ENCODE measurements around the gene FBXW2.

FBXW2 gene

DNA sequence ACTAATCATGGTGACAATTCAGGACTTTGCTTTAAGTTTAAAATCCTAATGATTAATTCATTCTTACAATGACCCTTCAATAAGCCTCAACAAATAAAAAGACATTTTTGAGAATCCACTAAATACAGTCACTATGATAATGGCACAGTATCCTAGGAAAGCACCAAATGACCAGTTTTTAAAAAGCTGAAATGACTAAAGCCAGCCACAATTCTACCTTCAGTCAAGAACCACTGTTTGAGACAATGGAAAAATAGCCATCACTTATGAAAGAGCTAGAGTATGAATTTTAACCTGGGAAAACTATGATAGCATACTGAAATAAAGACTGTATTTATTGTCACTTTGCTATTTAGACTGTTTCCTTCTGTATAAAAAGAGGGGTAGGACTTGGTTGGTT is 14.0 kb downstream of the FBXW2 start:
- in situ Hi-C loops (cut with MboI; ENCODE audit: low sequenced_read_pairs) = no loop called here

DNA sequence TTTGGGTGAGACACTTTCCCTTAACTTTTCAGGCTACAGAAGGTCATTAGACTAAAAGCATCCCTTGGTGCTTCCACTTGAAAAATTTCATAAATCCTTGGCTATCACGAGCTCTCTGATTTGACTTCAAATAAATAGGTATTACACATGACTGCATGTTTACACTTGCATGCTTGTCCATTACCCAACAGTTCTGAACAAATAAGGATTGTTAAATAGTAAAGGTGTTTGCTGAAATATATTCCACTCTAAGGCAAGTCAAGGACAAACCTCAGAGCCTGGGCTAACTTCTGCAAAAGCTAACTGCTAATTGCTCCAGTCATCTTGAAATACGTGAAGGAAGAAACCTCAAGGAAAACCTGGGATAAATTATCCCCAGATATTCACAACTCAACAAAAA is 14.5 kb downstream of the FBXW2 start:
- in situ Hi-C loops (cut with MboI; ENCODE audit: low sequenced_read_pairs) = no loop called here

DNA sequence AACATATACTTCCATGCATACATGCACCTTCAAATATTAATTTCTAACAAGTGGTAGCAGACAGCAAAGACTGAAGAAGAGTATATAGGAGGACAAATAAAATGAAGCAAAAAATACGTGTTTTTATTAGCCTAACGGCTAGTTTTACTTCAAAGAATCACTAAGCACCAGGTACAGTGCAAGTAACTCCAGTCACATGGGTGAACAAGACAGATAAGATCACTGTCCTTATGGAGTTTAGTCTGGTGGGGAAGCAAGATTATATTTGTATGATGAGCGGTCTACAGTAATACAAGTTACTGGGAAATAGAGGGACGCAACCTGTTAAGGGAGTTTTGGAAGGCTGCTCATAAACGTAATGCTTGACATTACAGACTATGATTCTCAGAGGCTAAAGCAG is 16.0 kb downstream of the FBXW2 start:
- in situ Hi-C loops (cut with MboI; ENCODE audit: low sequenced_read_pairs) = no loop called here

DNA sequence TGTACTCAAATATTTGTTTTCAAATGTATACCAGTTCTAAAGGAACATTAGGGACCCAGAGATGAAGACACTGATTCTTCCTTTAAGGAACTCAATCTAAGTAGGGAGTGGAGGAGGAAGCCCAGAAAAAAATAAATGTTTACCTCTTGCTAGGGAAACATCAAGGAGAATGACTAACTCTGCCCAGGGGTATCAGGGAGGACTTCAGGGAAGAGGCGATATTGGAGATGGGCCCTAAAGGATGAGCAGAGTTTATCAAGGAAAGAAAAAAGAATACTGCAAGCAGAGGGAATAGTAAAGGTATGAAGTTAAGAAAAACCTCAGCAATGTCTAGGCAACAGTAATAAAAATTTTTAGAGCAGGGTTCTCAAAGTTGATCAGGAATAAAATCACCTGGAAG is 16.4 kb downstream of the FBXW2 start:
- in situ Hi-C loops (cut with MboI; ENCODE audit: low sequenced_read_pairs) = no loop called here

DNA sequence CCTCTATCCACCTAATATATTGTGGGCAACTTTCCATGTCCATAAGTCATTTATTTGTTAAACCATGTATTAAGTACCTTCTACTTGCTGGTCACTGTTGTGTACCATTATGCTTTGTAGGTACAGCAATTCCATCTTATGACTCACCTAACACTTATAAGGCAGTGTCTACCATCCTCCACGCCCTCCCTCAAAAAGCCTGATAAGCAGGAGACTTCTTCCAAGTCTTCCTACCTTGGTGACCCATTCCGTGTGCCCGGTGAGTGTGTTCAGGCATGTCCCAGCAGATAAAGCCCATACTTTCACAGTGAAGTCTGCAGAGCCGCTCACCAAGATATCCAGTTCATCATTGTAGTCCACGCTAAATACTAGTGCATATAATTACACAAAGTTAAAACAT is 17.4 kb downstream of the FBXW2 start:
- in situ Hi-C loops (cut with MboI; ENCODE audit: low sequenced_read_pairs) = no loop called here

DNA sequence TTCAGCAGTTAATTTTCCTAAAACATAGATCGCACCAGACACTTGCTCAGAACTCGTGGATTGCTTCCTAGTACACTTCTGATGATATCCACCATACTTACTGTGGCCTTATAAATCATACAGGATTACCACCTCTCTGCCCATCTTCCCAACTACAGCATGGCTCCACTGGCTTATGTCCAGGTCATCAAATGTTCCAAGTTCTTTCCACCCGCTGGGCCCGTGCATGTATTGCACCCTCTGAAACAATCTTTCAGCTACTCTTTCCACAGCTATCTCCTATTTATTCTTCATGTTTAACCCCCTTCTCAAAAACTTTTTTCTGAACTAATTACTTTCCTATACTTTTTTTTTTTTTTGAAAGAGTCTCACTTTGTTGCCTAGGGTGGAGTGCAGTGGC is 18.5 kb downstream of the FBXW2 start:
- in situ Hi-C loops (cut with MboI; ENCODE audit: low sequenced_read_pairs) = loop anchor here (25.0 kb wide), 1 partner anchor 163 kb away; the partner anchor contains the start of gene TRAF1

DNA sequence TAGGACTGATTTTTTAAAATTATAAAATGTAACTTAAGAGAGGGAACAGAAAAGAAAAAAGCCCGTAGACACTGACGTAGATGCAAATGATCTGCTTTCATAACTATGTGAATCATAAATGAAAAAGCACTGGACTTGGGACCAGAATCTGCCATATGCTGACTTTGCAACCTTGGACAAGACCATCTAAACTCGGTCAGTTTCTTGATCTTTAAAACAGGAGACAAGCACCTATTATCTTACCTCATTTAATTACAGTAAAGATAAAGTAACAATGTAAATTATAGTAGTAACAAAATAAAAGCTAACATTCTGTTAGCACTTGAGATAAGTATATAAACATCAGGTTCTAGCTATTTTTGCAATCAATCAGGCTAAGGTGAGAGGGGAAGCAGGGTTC is 20.0 kb downstream of the FBXW2 start:
- in situ Hi-C loops (cut with MboI; ENCODE audit: low sequenced_read_pairs) = loop anchor here (25.0 kb wide), 1 partner anchor 164 kb away; the partner anchor contains the start of gene TRAF1

DNA sequence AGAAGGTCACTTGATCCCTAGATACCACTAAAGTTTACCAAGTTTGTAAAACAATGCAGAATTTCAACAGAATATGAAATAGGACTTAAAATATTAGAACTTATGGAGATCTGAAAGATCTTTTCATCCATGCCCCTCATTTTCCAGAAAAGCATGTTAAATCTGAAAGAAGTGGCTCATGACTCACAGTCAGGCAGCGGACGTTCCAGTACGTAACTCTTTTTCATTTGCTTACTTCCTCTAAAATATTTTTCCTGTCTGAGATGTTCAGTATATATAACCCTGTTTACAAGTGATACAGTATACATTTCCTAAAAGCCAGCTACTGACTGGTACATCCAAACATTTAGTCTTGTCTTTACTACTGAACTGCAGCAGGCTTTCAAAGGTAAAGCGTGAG is 22.3 kb downstream of the FBXW2 start:
- in situ Hi-C loops (cut with MboI; ENCODE audit: low sequenced_read_pairs) = loop anchor here (25.0 kb wide), 1 partner anchor 166 kb away; the partner anchor contains the start of gene TRAF1

DNA sequence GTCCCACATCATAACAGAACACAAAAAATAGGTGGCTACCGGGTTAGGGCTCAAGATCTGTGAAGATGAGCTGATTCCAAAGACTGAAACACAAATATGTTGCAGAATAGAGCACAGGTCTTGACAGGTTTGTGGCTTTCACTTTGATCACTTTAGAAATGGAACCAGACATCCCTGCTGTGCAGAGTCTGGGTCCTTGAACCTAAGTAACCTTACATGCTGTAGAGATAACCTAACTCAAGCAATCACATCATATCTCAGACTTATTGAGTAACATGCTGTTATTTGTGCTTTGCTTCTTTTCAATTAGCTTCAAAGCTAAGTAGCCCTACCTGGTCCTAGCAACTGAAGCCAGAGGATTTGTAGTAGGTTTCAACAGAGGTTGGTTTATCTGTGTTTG is 24.3 kb downstream of the FBXW2 start:
- in situ Hi-C loops (cut with MboI; ENCODE audit: low sequenced_read_pairs) = loop anchor here (25.0 kb wide), 1 partner anchor 168 kb away; the partner anchor contains the start of gene TRAF1

DNA sequence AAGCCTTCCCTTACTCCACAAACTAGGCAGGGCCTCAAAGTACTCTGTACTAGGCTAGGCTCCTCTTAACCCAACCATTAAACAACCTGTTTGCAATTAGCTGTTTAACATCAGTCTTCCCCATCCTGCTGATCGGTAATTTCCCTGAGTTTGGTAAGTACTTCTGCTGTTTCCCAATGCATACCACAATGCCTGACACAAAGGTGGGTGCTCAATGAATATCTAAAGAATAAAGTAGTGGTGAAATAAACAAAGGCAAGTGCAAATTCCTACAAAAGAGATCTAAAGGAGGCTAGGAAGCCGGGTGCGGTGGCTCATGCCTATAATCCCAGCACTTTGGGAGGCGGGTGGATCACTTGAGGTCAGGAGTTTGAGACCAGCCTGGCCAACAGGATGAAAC is 25.0 kb downstream of the FBXW2 start:
- in situ Hi-C loops (cut with MboI; ENCODE audit: low sequenced_read_pairs) = loop anchor here (25.0 kb wide), 1 partner anchor 169 kb away; the partner anchor contains the start of gene TRAF1

DNA sequence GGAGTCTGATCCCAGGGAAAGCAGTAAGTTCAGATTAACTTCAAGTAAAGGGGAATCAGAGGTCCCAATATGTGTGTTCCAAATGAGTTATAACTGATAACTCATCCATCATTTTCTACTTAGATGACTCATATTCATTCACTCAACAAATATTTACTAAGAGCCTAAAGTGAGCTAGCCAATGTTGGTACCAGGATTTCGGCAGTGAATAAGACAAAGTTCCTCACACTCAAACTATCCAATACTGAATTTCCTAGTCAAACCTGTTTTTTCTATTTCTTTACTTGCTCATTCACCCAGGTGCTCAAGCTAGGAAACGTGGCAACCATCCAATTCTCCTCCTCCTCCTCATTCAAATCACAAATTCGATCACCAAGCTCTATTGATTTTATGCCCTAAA is 25.8 kb downstream of the FBXW2 start:
- in situ Hi-C loops (cut with MboI; ENCODE audit: low sequenced_read_pairs) = loop anchor here (25.0 kb wide), 1 partner anchor 170 kb away; the partner anchor contains the start of gene TRAF1

DNA sequence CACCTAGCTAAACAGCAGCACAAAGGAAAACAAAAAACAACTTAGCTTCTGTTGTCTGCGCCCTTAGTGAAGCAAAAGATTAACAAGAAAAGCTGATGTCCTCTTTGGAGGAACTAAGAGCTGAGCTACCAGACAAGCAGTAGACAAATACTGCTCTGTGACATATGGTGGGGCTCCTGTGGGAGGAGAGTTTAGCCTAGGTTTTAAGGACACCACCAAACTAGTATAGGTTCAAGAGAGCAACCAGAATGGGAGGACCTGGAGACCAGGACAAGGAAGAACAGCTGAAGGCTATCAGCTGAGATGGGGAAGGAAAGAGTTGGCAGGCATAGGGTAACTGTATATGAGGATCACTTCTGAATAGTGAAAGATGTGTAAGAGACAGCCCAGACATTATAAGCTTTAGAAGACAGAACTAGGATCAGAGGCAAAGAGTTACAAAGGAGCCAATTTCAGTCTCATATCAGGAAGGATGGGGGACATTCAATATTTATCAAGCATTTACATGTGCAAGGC is 27.2 kb downstream of the FBXW2 start:
- in situ Hi-C loops (cut with MboI; ENCODE audit: low sequenced_read_pairs) = loop anchor here (25.0 kb wide), 1 partner anchor 171 kb away; the partner anchor contains the start of gene TRAF1

DNA sequence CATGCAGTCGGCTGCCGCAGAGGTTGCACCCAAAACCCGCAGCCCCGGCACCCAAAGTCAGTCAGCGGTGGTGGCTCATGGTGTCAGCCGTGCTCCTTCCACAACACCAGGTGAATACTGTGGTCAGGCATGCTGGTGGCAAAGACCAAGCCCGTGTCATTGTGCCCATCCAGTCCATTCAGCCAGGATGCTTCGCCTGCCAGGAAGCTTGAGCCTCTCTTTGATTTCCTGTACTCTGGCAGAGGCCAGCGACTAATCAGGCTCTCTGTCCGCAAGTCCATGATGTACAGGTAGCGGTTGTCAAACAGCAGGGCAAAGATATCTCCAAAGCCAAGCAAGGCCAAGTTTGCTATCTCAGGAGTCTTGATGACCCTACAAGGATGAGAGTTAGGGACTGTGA is 28.7 kb downstream of the FBXW2 start:
- in situ Hi-C loops (cut with MboI; ENCODE audit: low sequenced_read_pairs) = loop anchor here (25.0 kb wide), 1 partner anchor 173 kb away; the partner anchor contains the start of gene TRAF1

DNA sequence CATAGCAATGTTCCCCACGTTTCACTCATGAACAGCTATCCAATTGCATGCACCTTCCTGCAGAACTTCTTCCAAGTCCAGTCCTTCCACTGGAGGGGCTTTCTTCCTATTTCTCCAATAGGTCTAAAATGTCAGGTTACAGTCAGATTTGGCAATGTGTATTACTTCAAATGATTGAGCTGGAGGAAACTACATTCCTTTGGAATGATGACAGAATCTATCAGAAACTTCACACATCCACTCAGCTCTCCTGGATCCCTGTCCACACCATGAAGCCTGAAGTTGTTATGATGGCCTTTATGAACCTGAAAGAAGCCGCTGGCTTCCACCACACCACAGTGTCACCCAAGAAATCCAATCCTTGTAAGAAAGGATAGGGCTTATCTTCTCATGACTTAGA is 32.2 kb downstream of the FBXW2 start:
- in situ Hi-C loops (cut with MboI; ENCODE audit: low sequenced_read_pairs) = loop anchor here (25.0 kb wide), 1 partner anchor 176 kb away; the partner anchor contains the start of gene TRAF1

DNA sequence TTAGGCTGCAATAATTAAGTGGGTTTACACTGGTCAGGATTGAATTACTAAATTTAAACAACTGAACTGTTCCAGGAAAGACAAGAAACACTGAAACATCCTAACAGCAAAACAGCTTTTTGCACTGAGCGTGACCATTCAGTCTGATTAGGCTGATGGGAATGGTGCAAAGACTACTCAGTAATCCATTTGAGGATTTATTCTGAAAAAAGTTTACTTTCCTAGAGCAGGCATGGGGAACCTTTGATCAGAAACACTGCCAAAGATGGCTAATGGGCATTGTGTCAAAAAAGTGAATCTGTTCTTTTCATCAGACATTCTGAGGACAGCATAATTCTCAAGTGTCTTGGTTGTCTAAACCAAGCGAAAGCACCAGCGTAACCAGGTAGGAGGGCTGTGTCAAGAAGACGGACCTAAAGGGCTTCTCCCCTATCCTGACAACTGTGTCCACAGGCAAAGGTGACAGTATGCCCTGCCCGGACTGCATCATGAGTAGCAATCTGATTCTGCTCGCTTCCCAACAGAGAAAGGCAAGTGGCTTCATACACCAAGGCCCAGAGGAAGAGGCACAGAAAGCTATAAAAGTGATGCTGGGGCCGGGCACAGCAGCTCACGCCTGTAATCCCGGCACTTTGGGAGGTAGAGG is 33.3 kb downstream of the FBXW2 start:
- in situ Hi-C loops (cut with MboI; ENCODE audit: low sequenced_read_pairs) = loop anchor here (10.0 to 25.0 kb wide), 2 partner anchors 177 to 305 kb away; partner anchors contain the start of gene TRAF1

DNA sequence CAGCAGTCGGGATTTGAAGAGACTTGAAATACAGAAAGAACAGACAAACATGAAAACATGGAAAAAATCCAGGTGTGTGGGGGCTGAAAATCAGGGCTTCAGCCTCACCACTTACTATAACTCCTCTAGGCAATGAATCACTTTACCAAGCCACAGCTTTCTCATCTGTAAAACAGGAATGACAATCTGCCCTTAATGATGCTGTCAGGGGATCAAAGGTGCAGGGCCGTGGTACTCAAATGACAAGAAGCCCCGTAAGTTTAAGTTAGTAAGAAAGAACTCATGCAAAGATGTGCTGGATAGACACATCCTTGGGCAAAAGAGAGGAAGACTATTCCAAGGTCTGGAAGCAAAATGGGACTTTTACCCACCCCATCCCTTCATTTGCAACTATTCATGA is 34.7 kb downstream of the FBXW2 start:
- in situ Hi-C loops (cut with MboI; ENCODE audit: low sequenced_read_pairs) = loop anchor here (10.0 to 25.0 kb wide), 2 partner anchors 179 to 306 kb away; partner anchors contain the start of gene TRAF1

DNA sequence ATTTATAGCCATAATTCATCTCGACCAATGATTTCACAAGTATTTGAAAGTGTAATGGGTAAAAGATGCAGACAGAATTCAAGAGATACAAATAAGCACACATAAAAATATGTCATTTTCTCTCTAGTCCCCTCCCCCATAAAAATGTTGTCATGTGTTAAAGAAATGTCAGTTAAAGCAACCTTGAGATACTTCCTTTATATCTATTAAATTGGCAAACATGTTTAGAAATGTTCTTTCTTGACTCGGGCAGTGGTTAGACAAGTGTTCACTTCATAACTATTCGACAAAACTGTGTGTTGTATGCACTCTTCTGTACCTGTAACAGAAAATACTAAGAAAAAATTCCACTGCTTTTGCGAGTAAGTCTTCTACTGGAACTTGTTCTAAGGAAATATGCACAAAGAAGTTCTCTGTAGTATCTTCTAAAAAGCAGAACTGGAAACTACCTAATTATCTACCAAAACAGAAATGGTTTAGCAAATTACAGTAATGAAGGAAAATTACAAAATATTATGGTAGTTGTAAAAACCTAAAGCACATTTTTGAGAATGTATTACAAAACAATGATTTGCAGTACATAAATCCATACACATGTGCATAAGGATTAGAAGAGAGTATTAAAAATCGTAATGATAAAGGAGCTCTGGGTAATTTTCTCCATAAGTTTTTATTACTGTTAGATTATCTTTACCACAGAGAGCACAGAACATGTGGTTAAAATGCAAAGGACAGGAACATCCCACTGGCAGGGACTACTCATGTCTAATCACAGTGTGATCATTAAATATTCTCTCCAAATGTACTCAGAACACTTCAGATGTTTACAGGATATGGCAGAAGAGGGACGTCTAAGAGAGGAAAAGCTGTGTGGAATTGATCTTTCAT is 35.9 kb downstream of the FBXW2 start:
- in situ Hi-C loops (cut with MboI; ENCODE audit: low sequenced_read_pairs) = loop anchor here (10.0 to 25.0 kb wide), 2 partner anchors 180 to 308 kb away; partner anchors contain the start of gene TRAF1

DNA sequence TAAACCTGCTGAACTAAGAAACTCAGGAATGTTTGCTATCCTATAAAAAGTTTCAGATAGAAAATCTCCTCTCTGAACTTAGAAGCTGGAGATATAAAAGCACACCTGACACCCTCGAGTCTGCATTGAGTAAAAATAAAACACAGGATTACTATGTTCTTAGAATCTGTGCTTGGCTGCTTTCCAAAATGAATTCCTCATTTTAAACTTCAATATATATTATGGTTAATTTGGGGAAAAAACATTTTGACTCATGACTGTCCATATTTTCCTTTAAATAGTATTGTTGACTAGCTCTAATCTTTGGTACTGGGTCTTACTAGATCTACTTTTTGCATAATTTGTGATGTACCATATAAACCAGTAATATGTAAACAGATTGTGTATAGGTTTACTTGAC is 36.7 kb downstream of the FBXW2 start:
- in situ Hi-C loops (cut with MboI; ENCODE audit: low sequenced_read_pairs) = loop anchor here (10.0 to 25.0 kb wide), 2 partner anchors 181 to 308 kb away; partner anchors contain the start of gene TRAF1

DNA sequence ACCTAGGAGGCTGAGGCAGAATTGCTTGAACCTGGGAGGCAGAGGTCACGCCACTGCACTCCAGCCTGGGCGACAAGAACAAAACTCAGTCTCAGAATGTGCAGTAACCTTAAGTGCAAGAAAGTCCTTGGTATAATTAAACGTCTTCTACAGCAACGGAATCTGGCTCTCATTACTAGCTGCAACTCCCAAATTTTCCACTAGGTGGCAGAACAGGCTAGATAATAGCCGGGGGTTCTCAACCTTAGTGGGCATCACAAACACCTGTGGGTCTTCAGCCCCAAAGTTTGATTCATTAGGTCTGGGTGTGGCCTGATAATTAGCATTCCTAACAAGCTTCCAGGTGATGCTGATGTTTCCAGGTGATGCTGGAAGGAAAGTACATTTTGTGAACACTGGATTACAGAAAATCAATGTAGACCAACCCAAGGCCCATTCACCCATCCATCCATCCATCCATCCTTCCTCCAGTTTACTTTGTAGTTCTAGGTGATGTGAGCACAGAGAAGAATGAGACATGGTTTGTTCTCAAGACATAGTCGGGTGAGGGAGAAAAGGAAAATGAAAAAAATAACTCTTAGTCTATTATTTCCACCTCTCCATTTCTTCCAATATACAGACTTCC is 37.3 kb downstream of the FBXW2 start:
- in situ Hi-C loops (cut with MboI; ENCODE audit: low sequenced_read_pairs) = loop anchor here (10.0 to 25.0 kb wide), 2 partner anchors 181 to 309 kb away; partner anchors contain the start of gene TRAF1

DNA sequence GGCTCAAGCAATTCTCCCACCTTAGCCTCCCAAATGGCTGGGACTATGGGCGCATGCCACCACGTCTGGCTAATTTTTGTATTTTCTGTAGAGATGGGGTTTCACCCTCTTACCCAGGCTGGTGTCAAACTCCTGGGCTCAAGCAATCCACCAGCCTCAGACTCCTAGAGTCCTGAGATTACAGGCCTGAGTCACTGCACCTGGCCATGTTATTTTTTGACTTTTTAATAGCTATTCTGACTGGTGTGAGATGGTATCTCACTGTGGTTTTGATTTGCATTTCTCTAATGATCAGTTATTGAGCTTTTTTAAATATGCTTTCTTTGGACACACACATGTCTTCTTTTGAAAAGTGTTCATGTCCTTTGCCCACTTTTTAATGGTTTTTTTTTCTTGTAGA is 38.2 kb downstream of the FBXW2 start:
- in situ Hi-C loops (cut with MboI; ENCODE audit: low sequenced_read_pairs) = loop anchor here (10.0 to 25.0 kb wide), 2 partner anchors 182 to 310 kb away; partner anchors contain the start of gene TRAF1
